B cell (primary cell): ENCODE data around the gene PYGL.

Experiments used
- EZH2 ChIP-seq: IDR thresholded peaks from 2 replicates; pipeline ENCODE4 v1.6.1; 2012; ENCODE audit warnings: borderline replicate concordance, low read depth, mild to moderate bottlenecking, moderate library complexity, low read length; ENCODE audit not compliant: insufficient read depth, poor library complexity, severe bottlenecking
- TF ChIP-seq, protein P1 (sequence below): fragments of 200-600 bp; IDR thresholded peaks from one replicate; pipeline ENCODE4 v1.8.0; 2022; ENCODE audit warnings: antibody characterized with exemption, mild to moderate bottlenecking

DNA sequence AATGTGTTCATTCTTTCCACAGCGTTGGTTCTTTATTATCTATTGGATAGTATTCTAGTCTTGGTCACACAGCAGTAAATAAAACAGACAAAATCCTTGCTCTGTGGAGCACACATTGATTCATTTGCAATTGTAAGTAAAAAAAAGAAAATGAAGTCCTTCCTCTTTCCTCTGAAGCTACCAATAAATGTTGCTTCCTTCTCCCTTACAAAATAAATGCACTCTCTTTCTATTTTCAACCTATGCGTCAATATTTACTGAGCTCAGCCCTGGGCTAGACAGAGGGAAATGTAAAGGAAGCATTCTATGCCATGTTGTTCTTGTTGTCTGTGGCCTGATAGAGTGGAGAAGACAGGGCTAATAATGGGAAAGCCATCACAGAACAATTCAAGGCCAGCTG lies 69.5 kb downstream of the PYGL start:
- TF ChIP-seq, protein P1, sequence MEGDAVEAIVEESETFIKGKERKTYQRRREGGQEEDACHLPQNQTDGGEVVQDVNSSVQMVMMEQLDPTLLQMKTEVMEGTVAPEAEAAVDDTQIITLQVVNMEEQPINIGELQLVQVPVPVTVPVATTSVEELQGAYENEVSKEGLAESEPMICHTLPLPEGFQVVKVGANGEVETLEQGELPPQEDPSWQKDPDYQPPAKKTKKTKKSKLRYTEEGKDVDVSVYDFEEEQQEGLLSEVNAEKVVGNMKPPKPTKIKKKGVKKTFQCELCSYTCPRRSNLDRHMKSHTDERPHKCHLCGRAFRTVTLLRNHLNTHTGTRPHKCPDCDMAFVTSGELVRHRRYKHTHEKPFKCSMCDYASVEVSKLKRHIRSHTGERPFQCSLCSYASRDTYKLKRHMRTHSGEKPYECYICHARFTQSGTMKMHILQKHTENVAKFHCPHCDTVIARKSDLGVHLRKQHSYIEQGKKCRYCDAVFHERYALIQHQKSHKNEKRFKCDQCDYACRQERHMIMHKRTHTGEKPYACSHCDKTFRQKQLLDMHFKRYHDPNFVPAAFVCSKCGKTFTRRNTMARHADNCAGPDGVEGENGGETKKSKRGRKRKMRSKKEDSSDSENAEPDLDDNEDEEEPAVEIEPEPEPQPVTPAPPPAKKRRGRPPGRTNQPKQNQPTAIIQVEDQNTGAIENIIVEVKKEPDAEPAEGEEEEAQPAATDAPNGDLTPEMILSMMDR, result no peak
- no peak for TF ChIP-seq EZH2
